HG03575 (cell line): ENCODE measurements around the gene TTC7B.

ENCODE experiments used
- ATAC-seq: cut with Tn5 transposase; IDR thresholded peaks from one replicate; pipeline ENCODE4 v1.9.1; 2021; ENCODE audit not compliant: unreplicated experiment, insufficient number of reproducible peaks, low FRiP score; ENCODE audit errors: extremely low read depth

The TTC7B gene

DNA sequence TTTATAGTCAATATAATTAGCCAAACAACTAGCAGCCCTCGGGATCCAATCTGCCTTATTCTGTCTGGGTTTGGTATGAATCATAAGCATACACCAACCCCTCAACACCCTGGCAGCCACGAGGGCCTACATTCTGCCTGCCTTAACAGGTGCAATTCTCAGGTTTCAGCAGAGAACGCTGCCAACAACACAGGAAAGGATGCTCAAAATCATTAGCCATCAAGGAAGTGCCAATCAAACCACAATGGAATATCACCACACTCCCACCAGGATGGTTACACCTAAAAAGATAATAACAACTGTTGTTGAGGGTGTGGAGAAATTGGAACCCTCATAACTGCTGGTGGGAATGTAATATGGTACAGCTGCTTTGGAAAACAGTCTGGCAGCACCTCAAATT, 122.8 kb downstream of the TTC7B start:
- no peak for ATAC-seq

DNA sequence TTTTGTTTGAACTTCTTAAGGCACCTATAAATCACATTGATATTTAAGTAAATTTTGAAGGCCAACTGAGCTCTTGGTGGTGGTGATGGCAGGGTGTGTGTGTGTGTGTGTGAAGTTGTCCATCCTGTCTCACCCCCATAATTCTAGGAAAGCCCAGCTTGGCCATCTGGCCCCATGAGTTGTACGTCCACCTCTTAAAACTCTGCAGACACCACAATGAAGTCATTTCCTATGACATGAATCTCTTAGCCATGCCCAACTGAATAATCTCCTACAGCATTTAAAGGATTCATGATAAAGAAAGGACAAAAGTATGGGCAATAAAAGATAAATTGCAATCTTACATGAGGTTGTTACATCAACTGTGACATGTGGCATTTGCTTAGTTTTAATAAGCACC, 123.4 kb downstream of the TTC7B start:
- ATAC-seq = no peak

DNA sequence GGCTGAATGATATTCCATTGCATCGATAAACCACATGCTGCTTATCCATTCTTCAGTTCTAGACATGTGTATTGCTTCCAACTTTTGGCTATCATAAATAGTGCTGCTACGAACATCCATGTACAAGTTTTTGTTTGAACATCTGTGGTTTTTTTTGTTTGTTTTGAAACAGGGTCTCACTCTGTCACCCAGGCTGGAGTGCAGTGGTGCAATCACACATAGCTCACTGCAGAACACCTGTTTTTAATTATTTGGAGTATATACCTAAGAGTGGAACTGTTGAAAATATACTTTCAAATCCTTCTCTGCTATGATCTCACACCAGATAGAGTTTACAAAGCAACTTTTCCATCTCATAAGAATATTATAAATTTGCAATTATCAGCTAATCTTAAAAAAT, 124.2 kb downstream of the TTC7B start:
- ATAC-seq = no peak

DNA sequence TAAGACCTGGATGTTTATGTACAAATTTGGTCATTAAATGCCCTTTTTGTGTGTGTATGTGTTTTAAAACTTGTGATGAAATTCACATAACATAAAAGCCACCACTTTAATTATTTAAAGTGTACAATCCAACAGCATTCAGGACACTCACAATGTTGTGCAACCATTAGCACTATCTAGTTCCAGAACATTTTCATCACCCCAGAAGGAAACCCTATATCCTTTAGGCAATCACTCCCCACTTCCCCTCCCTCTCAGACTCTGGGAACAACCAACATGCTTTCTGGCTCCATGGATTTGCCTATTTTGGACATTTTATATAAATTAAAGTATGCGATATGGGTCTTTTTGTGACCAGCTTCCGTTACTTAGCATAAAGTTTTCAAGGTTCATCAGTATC, 124.6 kb downstream of the TTC7B start:
- no peak for ATAC-seq

DNA sequence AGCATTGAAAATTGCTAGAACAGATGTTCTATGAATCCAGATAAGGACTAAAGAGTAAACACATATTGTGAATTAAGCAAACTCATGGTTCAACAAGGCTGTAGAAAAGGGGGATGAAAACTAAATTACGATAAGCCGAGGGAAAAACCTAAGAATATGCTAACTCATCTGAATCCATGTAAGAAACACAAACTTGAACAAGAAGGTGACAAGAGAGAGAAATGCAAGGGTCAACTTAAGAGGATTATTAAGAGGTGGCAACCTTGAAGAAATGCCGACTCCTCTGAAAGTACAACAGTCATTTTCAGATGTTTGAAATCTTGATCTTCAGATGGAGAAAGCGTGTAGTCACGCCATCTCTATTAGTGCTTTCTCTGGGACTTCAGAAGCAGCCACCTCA, 128.6 kb downstream of the TTC7B start:
- ATAC-seq = no peak

DNA sequence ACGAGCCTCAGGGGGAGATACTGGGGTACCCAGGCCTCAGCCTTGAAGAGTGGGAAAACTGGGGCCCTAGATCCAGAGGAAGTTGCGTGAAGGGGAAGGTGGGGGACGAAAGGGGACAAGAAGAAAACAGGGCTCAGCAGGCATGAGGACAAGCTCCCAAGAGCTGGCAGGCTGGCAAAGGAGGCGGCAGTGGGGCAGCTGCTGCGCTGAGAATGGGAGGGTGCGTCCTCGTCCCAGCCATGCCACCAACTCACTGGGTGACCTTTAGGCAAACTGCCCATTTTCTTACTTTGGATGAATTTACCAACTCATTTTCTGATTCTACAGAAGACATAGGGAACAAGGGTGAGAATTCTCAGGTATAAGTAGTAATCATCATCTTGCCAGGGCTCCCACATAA, 133.6 kb downstream of the TTC7B start:
- no peak for ATAC-seq

DNA sequence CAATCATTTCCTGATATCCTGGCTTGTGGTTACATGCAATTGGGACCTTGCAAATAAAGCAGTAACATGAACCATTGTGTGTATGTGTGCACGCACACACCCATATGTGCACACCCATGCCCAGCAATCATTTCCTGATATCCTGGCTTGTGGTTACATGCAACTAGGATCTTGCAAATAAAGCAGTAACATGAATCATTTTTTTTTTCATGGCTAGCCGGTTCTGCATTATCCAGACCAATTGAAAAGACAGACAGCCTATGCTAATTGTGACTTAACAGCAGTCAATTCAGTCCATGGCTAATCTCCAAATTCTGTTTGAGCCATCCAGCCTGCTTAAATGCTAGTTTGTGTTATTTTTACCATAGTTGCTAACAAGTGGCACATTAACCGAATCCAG, 134.3 kb downstream of the TTC7B start:
- ATAC-seq = no peak

DNA sequence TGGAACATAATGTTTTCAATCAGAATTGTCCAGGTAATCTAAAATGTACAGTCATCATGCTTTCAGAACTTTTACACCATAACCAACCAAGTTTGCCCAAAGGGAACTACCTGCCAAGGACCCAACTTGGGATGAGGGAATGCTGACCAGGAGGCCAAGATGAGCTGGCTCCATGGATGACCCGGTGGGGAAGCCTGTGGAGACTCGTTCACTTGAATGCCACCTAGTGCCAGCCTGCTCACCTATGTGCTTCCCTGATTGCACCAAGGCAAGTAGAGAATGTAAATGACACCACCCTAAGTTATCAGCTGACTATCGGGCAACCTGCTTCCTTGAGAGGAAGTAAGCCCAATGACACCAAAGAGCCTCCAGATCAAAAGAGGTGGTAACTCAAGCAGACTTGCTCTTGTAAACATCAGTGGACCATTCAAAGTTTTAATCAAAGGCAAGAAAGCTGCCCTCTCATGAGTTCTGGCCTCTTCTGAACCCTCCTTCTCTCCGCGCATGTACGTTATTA, 137.3 kb downstream of the TTC7B start:
- no peak for ATAC-seq

DNA sequence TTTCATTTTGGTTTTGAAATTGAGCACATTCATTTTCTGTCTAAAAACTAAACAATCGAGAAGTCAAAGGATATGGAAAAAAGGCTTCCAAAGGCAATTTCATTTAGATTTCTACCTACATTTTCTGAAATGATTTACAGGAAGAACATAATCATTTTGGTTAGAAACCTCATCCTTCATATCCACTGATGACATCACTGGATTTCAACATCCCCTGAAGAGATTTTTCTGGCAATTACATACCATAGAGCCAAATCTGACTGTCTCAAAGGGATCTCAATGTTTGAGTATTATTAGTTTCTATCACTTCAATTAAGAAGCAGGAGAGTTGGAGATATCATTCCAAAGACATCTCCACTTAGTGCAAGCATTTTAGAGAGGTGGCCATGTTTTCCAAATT, 137.8 kb downstream of the TTC7B start:
- no peak for ATAC-seq

DNA sequence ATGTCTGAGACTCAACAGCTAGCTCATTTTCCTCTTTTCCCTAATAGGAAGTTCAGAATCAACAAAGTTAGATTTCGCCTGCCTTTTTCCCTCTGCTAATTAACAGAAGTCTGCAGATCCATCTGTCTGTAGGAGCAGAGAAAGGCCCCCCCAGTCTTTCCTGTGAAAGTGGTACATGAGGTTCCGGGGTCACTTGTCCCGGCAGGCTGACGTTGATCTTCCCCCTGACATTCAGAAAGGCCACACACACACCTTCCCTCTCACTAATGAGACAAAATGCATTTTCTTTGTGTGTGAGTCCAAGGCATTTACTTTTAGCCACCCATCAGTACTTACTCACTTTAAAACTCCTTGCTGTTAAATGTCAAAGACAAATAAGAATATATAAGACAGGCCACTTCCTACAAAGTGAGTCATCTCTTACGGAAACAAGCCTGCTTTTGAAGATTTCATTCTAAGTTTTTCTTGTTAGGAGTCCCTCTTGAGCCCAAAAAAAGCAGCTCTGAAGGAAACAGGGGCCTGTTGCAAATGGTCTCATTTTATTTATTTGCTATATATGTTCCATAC, 138.7 kb downstream of the TTC7B start:
- ATAC-seq = no peak

DNA sequence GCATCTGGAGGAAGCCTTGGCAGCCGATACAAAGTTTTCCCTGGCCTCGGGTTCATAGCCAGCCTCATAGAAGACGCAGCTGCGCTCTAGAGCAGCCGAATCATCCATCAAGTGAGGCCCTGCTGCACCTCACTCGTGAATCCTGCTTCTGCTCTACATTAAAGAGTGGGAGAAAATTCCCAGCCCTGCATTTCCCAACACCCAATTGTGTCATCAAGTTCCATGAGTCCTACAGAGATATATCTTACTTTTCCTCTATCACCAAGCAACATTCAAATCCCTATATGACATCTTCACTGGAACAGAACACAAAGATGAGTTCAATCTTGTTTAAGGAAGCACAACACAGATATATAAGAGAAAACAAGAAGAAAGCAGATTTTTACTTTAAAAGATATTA, 139.3 kb downstream of the TTC7B start:
- ATAC-seq = no peak

DNA sequence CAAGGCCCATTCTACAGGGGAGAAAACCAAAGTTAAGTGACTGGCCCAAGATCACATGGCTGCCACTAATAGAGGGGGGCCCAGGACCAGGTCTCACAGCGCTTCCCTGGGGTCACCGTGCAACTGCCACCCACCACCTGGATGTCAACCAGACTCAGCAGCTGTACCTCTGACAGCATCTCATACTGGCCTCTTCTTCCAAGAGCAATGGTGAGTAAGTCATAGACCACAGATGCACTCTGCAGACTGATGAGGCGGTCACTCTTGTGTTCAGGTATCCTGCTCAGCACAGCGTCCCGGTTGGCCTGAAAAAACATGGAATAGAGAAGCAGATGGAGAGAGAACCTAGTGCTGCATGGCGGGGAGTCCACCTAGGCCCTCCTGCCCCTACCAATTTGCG, 139.9 kb downstream of the TTC7B start:
- ATAC-seq = no peak

DNA sequence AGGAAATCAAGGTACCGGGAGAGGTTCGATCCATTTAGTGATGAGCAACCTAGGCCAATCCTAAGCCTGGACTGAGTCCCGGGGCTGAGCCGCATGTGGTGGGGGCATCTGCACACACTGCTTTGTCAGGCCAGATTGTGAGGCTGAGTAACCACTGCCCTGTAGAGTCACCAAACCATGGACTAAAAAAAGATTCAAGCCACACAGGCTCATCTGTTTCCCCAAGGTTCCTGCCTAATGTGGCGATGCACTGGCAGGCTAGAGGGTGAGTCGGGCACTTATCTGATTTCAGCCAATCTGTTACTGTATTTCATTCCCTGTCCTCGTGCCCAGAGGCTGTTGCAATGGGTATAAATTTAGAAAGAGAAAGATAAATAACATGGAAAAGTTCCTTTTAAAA, 140.8 kb downstream of the TTC7B start:
- no peak for ATAC-seq

DNA sequence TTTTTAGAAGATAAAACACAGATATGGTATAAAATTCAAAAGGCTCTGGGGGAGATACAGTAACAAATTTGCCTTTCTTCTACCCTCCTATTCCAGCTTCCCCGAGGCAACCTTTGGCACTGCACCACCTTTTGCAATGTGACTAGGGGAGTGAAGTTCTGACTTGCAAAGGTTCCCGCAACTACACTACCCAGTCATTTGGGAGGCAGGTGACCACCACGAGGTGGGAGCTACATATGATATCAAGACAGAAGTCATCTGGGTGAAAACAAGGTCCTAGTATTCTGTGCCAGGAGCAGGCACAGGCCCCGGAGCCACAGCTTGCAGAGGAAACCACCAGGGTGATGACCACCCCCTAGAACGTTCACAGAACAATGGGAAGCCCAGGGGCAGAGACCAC, 141.5 kb downstream of the TTC7B start:
- ATAC-seq = no peak

DNA sequence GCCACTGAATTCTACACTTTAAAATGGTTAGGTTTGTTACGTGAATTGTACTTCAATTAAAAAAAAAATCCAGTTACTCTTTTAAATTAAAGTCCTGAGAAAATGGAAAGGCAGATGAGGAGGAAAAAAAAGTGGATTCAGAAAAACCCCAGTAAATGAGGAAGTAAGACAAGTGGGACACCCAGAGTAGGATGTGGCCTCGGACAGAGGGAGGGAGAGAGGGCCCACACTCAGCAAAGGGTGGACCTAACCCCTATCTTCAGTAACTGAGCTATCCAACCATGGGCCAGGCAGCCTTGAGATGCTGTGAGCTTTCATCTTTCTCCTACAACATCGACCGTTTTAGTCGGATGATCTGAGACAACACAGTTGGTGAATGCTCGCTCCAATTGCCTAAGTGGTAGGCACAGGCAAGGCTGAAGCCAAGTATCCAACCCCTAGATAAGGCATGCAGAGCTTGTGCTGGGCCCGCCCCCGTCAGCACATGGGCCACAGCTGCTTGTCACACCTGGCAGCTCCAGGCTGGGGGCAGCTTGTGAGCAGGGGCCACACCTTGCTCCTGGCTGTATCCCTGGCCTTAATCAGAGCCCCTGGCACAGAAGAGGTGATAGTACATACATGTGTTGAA, 142.1 kb downstream of the TTC7B start:
- ATAC-seq = no peak

DNA sequence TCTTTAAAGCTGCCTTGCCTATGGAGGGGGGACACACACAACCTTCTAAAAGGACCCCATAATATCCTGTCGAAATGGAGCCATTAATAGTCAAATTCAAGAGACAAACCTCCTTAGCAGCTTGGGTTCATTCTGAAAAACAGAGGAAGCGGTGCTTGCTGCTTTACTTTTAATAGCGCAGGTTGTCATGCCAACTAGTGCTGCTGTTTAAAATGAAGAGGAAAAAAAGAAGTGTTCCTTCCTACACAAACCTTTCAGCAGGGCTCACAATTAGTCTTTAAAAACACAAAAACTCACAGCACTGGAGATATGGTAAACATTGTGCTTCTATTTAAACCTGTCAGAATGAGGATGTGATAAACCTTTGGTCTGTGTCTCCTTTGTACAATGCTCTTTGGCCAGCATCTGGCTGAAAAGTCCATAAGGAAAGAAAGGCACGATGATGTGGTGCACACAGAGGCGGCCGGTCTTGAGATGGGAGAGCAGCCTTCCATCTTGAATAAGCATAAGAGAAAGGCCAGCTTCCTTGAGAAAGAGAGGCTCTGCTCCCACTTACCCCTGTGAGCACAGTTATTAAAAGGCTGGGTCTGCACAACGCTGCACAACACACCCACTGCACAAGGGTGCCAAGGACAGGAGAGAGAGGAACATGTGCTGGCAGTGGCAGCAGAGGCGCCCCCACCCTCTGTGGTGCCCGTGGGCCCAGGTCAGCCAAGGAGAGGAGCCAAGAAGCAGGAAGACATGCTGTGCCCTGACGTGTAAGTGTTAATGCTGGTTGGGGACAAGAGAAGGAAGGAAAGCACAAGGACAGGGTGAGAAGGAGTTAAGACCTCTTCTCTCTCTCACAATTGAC, 144.6 kb downstream of the TTC7B start:
- no peak for ATAC-seq

DNA sequence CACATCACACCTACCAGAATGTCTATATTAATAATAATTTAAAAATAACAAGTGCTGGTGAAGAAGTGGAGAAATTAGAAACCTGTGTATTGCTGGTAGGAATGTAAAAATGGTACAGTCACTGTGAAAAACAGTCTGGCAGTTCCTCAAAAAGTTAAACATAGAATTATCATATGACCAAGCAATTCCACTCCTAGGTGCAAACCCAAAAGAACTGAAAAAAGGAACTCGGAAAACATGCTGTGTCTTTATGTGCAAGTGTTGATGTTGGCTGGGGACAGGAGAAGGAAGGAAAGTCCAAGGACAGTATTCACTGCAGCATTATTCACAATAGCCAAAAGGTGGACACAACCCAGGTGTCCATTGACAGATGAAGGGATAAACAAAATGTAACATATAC, 146.5 kb downstream of the TTC7B start:
- no peak for ATAC-seq

DNA sequence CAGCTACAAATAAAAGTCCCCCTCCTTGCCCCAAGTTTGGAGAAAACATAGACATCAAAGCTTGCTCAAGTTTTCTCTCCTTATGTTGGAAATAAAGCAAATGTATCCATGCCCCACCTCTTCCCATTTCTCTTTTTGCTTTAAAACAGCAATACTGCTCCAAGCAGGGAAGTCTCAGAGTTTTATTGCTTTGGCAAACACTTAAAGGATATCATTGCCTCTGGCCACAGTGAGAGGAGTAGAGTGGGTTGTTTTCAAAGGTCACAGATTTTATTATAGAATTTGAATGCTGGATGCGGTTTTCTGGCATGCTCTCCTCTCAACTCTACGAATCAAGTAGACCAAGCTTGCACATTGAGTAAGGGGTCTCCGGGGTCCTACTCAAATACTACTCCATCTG, 149.7 kb downstream of the TTC7B start:
- no peak for ATAC-seq

DNA sequence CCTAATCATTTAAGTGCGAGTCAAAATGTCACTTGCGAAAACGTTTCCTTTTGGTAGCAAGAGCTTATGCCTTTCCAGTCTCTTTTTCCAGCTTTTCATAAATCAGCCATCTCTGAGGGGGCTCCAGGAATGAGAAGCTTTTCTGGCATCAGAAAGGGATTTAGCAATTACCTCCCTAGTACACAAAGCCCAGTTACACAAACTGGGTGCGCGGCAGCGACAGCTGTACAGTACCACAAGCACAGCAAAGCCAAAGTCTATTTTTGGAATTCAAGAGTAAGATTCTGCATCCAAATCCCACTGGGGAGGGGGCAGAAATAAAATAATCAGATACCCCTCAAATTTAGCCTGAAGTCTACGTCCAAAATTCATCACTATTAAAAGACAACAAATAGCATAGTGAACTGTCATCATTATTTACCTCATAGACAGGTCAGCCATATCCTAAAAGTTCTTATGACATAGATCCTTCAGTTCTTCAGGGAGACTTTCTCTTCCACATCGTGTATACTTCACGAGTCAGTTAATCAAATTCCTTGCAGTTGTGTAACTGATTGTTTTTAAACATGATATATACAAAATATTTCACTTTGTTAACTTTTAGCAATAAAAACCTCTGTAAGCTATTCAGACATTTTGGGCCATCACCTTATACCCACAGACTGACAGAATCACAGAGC, 150.8 kb downstream of the TTC7B start:
- ATAC-seq = no peak

DNA sequence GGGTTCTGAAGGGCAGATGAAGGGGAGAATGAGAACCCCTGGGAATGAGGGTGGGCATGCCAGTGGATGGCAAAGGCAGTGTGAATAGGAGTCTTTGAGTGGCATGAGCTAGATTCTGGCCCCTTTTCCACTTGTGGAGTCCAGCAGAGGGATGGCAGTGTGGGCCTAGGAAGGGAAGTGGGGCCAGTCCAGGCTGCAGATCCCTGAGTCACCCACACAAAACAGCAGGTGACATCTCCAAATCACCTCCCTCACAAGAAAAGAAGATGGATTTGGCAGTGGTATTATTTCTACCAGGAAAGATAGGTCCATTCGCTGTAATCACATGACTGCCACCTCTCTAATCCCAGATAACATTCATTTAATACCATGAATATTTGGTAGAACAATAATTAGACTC, 151.3 kb downstream of the TTC7B start:
- ATAC-seq = no peak
